GM12872 (cell line): Measurements from ENCODE around the gene DCLK3.

Experiments used
- CTCF ChIP-seq: IDR thresholded peaks from 3 replicates; pipeline ENCODE4 v1.5.1; 2011; ENCODE audit warnings: low read depth, mild to moderate bottlenecking, low read length, moderate library complexity; ENCODE audit not compliant: insufficient read depth

Gene DCLK3

GRCh38 chr3:36730966-36731365 is 33.4 kb downstream of the DCLK3 start:
- no peak for TF ChIP-seq CTCF

GRCh38 chr3:36729204-36730056 is 34.9 kb downstream of the DCLK3 start:
- TF ChIP-seq CTCF, result peak; percentile 55; the same call in 2 of the 3 replicates

GRCh38 chr3:36714343-36715086 is 49.8 kb downstream of the DCLK3 start:
- TF ChIP-seq CTCF, result no peak

GRCh38 chr3:36713904-36714303 is 50.4 kb downstream of the DCLK3 start:
- no peak for TF ChIP-seq CTCF

- TF ChIP-seq CTCF, result no peak
These were observed 53.7 kb downstream of the DCLK3 start for GRCh38 chr3:36710606-36711005.

GRCh38 chr3:36709826-36710365 is 54.5 kb downstream of the DCLK3 start:
- no peak for TF ChIP-seq CTCF

- no peak for TF ChIP-seq CTCF
These were observed 55.1 kb downstream of the DCLK3 start for GRCh38 chr3:36709281-36709680.
